ENCODE data around the gene EDC3.
"Not testable (repeated sequence)": the region's sequence is repeated elsewhere in the genome, so short reads cannot be mapped to it uniquely, and the experiment has no call there.

DNA sequence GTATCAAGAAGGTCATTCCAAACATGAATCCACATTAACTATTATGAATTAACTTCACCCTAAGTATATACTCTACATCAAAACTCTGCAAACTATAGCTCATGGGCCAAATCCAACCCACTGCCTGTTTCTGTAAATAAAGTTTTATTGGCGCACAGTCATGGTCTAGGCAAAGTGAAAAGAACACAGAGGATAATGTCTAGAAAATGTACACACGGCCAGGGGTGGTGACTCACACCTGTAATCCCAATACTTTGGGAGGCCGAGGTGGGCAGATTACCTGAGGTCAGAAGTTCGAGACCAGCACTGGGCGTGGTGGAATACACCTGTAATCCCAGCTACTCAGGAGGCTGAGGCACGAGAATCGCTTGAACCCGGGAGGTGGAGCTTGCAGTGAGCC, 34.5 kb downstream of the EDC3 start:
- not testable (repeated sequence) for TF ChIP-seq CTCF (conservative IDR thresholded peaks at IDR 0.05; ENCODE audit: low read depth in 2 of 2); EZH2 (IDR thresholded peaks at IDR 0.05; ENCODE audit: low read depth, unreplicated experiment); POLR2AphosphoS5 (IDR thresholded peaks at IDR 0.05; ENCODE audit: low read depth); EZH2phosphoT487 (IDR thresholded peaks at IDR 0.05; ENCODE audit: unreplicated experiment); ETS1 (IDR thresholded peaks at IDR 0.05)
- TF ChIP-seq, protein P1, sequence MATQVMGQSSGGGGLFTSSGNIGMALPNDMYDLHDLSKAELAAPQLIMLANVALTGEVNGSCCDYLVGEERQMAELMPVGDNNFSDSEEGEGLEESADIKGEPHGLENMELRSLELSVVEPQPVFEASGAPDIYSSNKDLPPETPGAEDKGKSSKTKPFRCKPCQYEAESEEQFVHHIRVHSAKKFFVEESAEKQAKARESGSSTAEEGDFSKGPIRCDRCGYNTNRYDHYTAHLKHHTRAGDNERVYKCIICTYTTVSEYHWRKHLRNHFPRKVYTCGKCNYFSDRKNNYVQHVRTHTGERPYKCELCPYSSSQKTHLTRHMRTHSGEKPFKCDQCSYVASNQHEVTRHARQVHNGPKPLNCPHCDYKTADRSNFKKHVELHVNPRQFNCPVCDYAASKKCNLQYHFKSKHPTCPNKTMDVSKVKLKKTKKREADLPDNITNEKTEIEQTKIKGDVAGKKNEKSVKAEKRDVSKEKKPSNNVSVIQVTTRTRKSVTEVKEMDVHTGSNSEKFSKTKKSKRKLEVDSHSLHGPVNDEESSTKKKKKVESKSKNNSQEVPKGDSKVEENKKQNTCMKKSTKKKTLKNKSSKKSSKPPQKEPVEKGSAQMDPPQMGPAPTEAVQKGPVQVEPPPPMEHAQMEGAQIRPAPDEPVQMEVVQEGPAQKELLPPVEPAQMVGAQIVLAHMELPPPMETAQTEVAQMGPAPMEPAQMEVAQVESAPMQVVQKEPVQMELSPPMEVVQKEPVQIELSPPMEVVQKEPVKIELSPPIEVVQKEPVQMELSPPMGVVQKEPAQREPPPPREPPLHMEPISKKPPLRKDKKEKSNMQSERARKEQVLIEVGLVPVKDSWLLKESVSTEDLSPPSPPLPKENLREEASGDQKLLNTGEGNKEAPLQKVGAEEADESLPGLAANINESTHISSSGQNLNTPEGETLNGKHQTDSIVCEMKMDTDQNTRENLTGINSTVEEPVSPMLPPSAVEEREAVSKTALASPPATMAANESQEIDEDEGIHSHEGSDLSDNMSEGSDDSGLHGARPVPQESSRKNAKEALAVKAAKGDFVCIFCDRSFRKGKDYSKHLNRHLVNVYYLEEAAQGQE (IDR thresholded peaks at IDR 0.05; ENCODE audit: unreplicated experiment) = not testable (repeated sequence)

Measured in GM23338 (cell line).